GM21619 (cell line): ENCODE data around the gene TMEM17.

ENCODE experiments used
- ATAC-seq: cut with Tn5 transposase; IDR thresholded peaks from one replicate; pipeline ENCODE4 v1.9.1; 2021; ENCODE audit not compliant: unreplicated experiment

The TMEM17 gene

DNA sequence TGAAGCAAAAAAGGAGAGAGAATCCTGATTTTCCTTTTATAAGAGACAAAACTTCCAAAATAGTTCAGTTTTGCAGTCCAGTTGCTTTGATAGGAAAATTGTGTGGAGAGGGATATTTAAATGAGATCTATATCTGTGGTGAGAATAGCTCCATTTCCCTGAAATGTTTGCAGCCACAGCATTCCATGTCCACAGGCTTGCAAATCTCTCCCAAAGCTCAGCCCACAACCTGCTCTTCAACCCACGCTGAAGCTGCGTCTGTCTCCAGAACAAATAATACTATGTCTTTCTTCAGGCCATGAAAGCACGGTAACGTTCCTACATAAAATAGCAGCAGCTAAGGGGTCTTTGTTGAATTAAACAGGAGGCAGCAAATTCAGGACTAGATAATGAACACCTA lies 31.8 kb downstream of the TMEM17 start:
- no peak for ATAC-seq

GRCh38 chr2:62473246-62473827 lies 32.7 kb downstream of the TMEM17 start:
- ATAC-seq = no peak

- no peak for ATAC-seq
Observed at GRCh38 chr2:62472312-62472711, 33.7 kb downstream of the TMEM17 start.

DNA sequence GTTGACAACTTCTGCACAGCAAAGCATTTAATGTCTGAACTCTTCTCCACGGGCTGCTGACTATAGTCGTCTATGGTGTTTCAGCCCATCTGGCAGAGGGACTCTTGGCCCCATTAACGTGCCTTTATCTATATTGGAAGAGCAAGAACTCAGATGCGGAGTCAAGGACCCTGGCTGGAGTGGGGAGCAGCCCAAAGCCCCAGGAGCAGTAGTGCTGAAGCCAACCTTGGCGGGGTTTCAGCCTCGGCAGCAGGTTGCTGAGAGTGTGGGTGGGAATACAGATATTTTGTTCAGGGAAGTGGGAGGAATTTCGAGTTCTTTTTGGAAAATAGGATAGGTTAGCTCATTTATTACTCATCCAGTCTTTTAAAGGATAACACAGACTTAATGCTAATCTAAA lies 34.2 kb downstream of the TMEM17 start:
- ATAC-seq = no peak

DNA sequence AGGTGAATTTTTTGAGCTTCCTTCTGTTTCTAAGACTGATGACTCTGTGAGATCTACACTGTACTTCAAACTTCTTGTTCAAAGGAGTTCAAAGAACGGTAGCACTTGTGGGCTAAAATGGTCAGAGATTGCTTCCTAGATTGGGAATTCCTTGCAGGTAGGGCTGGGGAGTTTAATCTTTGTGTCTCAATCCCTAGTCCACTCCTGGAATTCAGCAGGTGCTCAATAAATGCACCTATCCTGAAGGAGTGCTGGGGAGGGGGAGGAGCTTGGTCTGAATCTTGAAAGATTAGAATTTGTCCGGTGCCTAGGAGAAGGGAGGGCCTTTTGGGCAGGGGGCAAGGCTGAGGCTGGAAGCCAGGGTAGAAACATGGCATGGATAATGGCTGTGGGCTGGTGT lies 34.6 kb downstream of the TMEM17 start:
- ATAC-seq = no peak

DNA sequence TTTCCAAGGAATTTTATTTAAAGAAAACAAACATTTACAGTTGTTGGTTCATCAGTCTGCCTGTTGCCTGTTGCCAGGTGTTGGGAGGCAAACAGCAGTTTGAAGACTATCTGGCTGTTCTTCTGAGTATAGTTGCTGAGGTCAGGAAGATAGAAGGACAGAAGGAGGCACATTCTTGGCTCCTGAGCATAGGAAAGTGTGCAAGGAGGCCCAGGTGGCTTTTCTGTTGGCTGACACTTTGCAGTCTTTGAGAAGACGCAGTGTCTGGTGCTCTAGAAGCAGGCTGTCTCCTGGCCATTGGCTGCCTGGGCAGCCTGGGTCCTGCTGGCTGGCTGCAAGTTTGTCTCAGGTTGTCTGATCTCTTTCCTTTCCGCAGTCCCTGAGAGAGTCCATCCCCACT lies 36.4 kb downstream of the TMEM17 start:
- no peak for ATAC-seq

- no peak for ATAC-seq
Observed at GRCh38 chr2:62469114-62469513, 36.9 kb downstream of the TMEM17 start.

DNA sequence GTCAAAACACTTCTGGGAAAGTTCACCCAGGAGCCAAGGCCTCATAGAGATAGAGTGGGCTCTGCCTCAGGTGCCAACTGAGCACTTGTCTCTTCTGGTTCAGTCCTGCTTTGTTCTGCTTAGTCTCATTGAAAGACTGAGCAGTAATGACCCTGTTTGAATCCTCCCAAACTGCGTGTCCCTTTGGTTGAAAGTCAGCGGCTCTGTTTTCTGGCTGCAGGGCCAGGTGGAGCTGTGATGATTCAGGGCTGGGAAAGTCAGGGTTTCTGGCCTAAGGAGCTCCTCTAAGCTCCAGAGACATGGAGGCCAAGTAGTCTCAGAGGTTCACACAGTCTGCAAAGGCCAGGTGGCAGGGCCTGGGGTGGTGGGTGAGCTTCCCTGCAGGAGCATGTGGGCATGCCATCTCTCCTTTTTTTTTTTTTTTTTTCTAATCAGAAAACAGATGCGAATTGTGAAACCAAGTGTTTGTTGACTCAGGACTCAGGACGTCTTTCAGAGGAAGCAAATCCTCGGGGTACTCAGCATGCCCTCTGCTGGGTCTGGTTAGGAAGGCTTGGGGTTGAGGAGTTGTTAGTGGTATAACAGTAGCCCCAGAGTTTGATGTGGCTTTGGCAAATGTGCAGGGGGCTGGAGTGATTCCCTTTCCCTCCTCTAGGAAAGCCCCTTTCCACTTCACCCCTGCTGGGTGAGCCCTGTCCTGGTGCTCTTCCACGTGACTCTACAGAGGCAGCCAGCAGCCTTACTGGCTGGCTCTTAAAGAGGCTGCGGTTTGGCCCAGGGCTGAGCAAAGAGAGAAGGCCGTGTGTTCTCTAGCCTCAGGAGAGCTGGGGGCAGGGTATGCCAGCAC lies 38.3 kb downstream of the TMEM17 start:
- no peak for ATAC-seq

- no peak for ATAC-seq
Observed at GRCh38 chr2:62467100-62467474, 38.9 kb downstream of the TMEM17 start.

DNA sequence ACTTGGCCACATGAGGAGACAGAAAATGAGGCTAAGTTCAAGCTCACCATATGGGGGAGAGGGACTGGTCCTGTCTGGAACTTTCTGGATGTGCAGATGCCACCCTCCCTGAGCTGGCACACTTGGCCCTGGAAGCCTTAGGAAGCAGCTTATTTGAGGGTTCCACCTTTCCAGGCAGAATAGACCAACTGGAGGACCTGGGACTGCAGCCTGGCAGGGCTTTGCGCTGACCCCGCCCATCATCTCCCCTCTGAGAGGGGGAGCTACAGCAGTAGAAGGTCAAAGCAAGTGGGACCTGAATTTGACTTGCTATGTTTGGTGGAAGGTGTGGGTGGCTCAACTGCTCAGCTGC lies 39.5 kb downstream of the TMEM17 start:
- ATAC-seq = no peak

DNA sequence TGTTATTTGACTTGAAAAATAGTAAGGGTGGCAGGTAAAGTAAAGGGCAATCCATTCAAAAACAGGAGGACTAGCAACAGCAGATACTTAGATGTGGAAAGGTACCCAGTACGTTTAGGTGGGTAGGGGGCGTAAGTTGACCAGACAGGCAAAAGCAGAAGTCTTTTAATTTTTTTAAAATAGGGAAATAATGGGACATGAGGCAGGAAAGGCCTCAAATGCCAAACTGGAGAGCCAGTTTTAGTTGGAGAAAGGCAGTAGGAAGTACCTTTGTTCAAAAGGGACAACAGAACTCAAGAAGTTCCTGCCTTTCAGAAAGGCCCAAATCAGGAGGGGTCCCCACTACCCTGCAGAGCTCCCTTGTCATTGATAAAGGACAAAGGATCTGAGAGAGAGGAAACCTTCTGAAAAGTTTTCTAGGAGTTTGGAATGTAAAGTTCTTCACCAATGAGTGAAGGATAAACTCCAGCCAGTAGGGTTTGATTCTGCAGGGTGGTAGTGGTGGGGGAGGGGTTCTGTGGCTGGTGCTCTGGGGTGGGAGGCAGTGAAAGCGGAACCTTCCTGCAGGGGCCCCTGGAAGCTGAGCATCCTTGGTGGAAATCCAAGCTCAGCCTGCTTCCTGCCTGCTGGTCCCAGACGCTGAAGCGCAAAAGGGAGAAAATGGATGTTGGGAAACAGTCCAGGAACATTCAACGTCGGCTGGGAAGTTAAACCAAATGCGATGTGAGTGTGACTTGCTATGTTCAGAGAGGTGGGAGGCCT lies 40.1 kb downstream of the TMEM17 start:
- ATAC-seq = no peak

GRCh38 chr2:62465039-62465740 lies 40.8 kb downstream of the TMEM17 start:
- ATAC-seq = no peak

- ATAC-seq = no peak
Observed at GRCh38 chr2:62464221-62465007, 41.6 kb downstream of the TMEM17 start.

GRCh38 chr2:62462211-62462610 lies 43.8 kb downstream of the TMEM17 start:
- ATAC-seq = no peak

- ATAC-seq = no peak
Observed at GRCh38 chr2:62461707-62462106, 44.3 kb downstream of the TMEM17 start.

DNA sequence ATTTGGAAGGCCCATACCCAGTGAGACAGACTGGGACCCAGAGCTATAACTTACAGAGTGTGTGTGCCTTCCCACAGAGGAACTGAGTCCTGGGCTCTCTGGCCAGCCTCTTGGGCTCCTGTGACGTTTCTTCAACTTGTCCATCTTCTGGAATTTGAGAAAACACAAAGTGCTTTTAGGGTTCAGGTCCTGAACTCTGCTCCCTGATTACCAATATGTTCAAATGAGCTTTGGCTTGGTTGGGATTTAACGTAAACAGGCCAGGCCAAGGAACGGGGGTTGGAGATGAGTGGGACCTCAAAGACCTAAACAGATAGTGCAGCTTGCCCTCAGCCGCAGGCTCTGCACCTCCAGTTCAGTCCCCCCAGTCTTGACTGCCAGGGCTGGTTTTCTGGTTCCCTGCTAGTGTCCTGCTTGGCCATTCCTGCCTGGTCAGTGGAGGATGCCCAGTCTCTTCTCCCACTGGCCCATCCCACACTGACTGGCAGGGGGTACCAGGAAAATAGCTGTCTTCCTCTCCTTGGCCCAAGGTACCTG lies 44.9 kb downstream of the TMEM17 start:
- no peak for ATAC-seq

GRCh38 chr2:62460175-62460574 lies 45.8 kb downstream of the TMEM17 start:
- no peak for ATAC-seq

- ATAC-seq = no peak
Observed at GRCh38 chr2:62459672-62460071, 46.3 kb downstream of the TMEM17 start.

DNA sequence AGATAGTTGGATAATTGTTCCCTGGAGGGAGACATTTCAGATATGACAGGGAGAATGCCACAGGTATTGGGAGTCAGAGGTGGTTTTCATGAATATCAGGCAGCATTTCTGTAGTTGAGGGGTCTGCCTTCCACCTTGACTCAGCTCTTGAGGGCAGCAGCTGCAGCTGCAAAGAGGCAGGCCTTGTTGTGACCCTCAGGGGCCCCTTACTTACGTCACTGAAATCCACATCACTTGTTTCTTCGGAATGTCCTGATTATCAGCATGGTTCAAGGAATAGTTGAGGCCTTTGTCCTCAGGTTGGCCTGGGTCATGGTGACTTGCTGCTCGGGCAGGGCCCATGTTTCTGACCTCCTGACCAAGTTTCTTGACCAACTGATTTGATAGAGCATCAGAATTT lies 46.9 kb downstream of the TMEM17 start:
- ATAC-seq = no peak

DNA sequence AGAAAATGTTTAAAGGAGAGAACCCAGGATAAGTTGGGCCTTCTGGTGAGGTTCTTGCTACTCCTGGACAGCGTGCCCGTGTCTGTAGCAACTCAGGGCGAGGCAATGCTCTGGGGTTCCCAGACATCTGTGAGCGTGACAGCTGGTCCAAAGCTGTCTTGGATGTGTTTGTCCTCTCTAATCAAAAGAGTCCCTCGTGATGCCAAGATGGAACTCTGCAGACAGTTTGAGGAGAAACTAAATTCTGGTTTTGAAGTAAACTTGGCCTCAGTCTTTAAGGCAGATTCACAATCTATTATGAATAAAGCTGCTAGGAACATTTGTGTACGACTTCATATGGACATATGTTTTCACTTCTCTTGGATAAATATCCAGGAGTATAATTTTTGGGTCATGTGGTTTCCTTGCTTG lies 47.3 kb downstream of the TMEM17 start:
- no peak for ATAC-seq
